ENCODE data around the gene PLPPR3.
"Not testable (repeated sequence)": the region's sequence is repeated elsewhere in the genome, so short reads cannot be mapped to it uniquely, and the experiment has no call there.

The PLPPR3 gene

DNA sequence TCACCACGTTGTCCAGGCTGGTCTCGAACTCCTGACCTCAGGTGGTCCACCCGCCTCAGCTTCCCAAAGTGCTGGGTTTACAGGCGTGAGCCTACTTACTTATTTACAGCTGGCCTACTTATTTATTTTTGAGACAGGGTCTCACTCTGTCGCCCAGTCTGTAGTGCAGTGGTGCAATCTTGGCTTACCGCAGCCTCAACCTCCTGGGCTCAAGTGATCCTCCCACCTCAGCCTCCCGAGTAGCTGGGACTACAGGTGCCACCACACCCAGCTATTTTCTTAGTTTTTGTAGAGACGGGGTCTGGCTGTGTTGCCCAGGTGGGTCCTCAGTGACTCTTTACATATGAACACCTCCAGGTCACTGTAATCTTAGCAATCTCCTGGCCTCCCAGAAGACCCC lies 27.4 kb upstream of the PLPPR3 start:
- H3K27ac ChIP-seq (ENCODE audit: extremely low read depth, low read depth, low read length) = not testable (repeated sequence)
- TF ChIP-seq ZNF121 (tag by site-specific recombination; IDR thresholded peaks at IDR 0.05) = peak; percentile 95

DNA sequence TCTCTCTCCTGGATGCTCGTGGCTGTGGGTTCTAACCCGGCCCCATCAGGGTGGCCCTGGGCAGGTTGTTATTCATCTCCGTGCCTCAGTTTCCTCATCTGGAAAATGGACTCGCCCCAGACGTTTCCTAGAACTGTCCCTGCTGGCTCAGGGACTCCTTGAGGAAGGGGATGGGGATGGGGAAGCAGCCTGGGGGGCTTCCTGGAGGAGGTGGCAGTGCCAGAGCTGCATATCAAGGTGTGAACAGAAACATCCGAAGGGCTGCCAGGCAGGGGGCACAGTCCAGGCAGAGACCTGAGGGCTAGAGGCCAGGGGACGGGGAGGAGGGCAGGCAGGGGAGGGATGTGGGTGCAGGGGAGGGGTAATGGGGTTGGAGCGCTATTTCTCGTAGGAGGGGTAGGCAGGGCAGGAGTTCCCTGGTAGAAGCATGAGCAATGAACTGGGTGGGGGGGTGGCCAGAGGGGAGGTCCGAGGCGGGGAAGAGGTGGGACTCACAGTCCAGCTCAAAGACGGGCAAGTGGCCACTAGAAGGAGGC lies 26.7 kb upstream of the PLPPR3 start:
- no peaks in the 10 kb centered on the region for H3K4me1 ChIP-seq (ENCODE audit: control insufficient read depth, insufficient read depth, low read length)
- ChIA-PET POLR2A (interaction anchor here (0.6 kb wide), 1 partner anchor 75 kb away, joined by 3 read pairs; no protein-coding TSS in a partner anchor), CTCF (interaction anchor here (0.5 kb wide), 1 partner anchor 10 kb away, joined by 3 read pairs; no protein-coding TSS in a partner anchor)
- H3K9me3 ChIP-seq (ENCODE audit: control insufficient read depth, insufficient read depth, low read depth, low read length) = no peaks in the 10 kb centered on the region
- TF ChIP-seq, protein P1, sequence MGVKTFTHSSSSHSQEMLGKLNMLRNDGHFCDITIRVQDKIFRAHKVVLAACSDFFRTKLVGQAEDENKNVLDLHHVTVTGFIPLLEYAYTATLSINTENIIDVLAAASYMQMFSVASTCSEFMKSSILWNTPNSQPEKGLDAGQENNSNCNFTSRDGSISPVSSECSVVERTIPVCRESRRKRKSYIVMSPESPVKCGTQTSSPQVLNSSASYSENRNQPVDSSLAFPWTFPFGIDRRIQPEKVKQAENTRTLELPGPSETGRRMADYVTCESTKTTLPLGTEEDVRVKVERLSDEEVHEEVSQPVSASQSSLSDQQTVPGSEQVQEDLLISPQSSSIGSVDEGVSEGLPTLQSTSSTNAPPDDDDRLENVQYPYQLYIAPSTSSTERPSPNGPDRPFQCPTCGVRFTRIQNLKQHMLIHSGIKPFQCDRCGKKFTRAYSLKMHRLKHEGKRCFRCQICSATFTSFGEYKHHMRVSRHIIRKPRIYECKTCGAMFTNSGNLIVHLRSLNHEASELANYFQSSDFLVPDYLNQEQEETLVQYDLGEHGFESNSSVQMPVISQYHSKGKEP (tag by site-specific recombination; IDR thresholded peaks at IDR 0.05) = no peak
- no peak overlapping the region for H3K4me3 ChIP-seq (ENCODE audit: low read depth, low read length)
- H3K36me3 ChIP-seq (ENCODE audit: control insufficient read depth in 2 of 2, insufficient read depth in 1 of 2, low read length in 2 of 2) = no peaks in the 10 kb centered on the region
- H3K27ac ChIP-seq (ENCODE audit: extremely low read depth, low read depth, low read length) = no peak overlapping the region

More for the DNA sequence above, 27.4 kb upstream of the PLPPR3 start:
- H3K9me3 ChIP-seq (ENCODE audit: control insufficient read depth, insufficient read depth, low read depth, low read length); H3K36me3 ChIP-seq (ENCODE audit: control insufficient read depth in 2 of 2, insufficient read depth in 1 of 2, low read length in 2 of 2); H3K4me3 ChIP-seq (ENCODE audit: low read depth, low read length); H3K4me1 ChIP-seq (ENCODE audit: control insufficient read depth, insufficient read depth, low read length); POLR2A ChIA-PET; CTCF ChIA-PET: not testable (repeated sequence)

DNA sequence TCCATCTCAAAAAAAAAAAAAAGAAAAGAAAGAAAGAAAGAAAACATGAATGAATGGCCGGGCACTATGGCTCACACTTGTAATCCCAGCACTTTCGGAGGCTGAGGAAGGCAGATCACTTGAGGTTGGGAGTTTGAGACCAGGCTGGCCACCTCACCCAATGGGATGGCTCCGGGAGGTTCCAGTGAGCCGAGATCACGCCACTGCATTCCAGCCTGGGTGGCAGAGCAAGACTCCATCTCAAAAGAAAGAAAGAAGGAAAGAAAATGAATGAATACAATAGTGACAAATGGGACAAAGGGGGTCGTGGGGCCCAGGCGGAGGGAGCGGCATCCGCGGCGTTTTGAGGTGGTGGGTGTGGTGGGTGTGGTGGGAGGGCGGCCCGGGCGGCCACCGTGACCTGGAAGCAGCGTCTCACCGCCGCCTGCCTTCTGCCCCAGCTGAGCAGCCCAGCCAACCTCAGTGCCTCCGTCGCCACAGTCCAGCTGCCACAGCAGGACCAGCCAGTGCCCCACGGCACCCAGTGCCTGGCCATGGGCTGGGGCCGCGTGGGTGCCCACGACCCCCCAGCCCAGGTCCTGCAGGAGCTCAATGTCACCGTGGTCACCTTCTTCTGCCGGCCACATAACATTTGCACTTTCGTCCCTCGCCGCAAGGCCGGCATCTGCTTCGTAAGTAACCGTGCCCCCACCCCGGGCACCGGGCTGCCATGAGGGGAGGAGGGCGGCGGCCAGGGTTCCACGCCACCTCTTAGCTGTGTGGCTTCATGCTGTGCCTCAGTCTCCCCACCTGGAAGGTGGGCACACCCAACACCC lies 24.2 kb upstream of the PLPPR3 start:
- TF ChIP-seq HOXA7 (CRISPR knock-in tag; IDR thresholded peaks at IDR 0.05; ENCODE audit: borderline replicate concordance) = no peak
- peak; percentile 88 for TF ChIP-seq KLF1 (tag by site-specific recombination; IDR thresholded peaks at IDR 0.05)
- peak; percentile 34; the same call in 1 of the 2 replicates for TF ChIP-seq KLF8 (tag by site-specific recombination; IDR thresholded peaks at IDR 0.05)
- peak; percentile 70; the same call in 1 of the 2 replicates for TF ChIP-seq ZNF600 (tag by site-specific recombination; IDR thresholded peaks at IDR 0.05)
- ChIA-PET CTCF (interaction anchor here (0.8 to 1.0 kb wide), 3 partner anchors 18 to 75 kb away, joined by 3 to 5 read pairs (median 4); partner anchors contain the start of genes MED16 and RNU6-9), POLR2A (no interaction called here)
- Histone ChIP-seq H3K9me3 (ENCODE audit: control insufficient read depth, insufficient read depth, low read depth, low read length) (no peaks in the 10 kb centered on the region), H3K4me1 (ENCODE audit: control insufficient read depth, insufficient read depth, low read length) (no peaks in the 10 kb centered on the region; the same call in 1 of the 2 replicates), H3K4me3 (ENCODE audit: low read depth, low read length) (no peak overlapping the region), H3K36me3 (ENCODE audit: control insufficient read depth in 2 of 2, insufficient read depth in 1 of 2, low read length in 2 of 2) (no peaks in the 10 kb centered on the region), H3K27ac (ENCODE audit: extremely low read depth, low read depth, low read length) (no peak overlapping the region)

DNA sequence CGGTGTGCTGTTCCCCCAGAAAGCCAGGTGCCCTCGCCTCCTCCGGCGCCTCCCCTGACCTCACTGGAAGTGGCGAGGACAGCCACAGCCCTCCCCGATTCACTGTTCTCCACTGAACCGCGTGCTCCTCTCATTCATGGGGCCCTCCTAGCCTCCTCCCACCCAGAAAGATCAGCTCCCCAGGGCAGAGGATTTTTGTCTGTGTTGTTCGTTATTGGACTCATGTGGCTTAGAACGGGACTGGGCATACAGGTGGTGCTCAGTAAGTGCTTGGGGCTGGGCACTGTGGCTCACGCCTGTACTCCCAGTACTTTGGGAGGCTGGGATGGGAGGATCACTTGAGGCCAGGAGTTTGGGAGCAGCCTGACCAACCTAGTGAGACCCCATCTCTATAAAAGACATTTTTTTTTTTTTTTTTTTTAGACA lies 22.8 kb upstream of the PLPPR3 start:
- H3K36me3 ChIP-seq (ENCODE audit: control insufficient read depth in 2 of 2, insufficient read depth in 1 of 2, low read length in 2 of 2) = no peaks in the 10 kb centered on the region
- TF ChIP-seq ZNF121 (tag by site-specific recombination; IDR thresholded peaks at IDR 0.05) = peak; percentile 86; the same call in 1 of the 2 replicates
- TF ChIP-seq, protein P2, sequence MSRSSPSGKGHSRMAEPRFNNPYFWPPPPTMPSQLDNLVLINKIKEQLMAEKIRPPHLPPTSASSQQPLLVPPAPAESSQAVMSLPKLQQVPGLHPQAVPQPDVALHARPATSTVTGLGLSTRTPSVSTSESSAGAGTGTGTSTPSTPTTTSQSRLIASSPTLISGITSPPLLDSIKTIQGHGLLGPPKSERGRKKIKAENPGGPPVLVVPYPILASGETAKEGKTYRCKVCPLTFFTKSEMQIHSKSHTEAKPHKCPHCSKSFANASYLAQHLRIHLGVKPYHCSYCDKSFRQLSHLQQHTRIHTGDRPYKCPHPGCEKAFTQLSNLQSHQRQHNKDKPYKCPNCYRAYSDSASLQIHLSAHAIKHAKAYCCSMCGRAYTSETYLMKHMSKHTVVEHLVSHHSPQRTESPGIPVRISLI (tag by site-specific recombination; IDR thresholded peaks at IDR 0.05) = peak; percentile 39; the same call in 1 of the 2 replicates
- TF ChIP-seq, protein P3, sequence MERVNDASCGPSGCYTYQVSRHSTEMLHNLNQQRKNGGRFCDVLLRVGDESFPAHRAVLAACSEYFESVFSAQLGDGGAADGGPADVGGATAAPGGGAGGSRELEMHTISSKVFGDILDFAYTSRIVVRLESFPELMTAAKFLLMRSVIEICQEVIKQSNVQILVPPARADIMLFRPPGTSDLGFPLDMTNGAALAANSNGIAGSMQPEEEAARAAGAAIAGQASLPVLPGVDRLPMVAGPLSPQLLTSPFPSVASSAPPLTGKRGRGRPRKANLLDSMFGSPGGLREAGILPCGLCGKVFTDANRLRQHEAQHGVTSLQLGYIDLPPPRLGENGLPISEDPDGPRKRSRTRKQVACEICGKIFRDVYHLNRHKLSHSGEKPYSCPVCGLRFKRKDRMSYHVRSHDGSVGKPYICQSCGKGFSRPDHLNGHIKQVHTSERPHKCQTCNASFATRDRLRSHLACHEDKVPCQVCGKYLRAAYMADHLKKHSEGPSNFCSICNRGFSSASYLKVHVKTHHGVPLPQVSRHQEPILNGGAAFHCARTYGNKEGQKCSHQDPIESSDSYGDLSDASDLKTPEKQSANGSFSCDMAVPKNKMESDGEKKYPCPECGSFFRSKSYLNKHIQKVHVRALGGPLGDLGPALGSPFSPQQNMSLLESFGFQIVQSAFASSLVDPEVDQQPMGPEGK (tag by site-specific recombination; IDR thresholded peaks at IDR 0.05) = no peak
- peak; percentile 78 for TF ChIP-seq KLF1 (tag by site-specific recombination; IDR thresholded peaks at IDR 0.05)
- no peak for TF ChIP-seq ZNF785 (tag by site-specific recombination; IDR thresholded peaks at IDR 0.05)
- peak; percentile 23; the same call in 1 of the 2 replicates for TF ChIP-seq WT1 (tag by site-specific recombination; IDR thresholded peaks at IDR 0.05)
- TF ChIP-seq ZFHX2 (tag by site-specific recombination; conservative IDR thresholded peaks at IDR 0.05) = 0 out of 2 replicates have a peak, but pooled peaks have one; percentile 20
- TF ChIP-seq GLIS1 (tag by site-specific recombination; IDR thresholded peaks at IDR 0.05) = peak; percentile 43; the same call in 1 of the 2 replicates
- POLR2A ChIA-PET = no interaction called here
- H3K4me1 ChIP-seq (ENCODE audit: control insufficient read depth, insufficient read depth, low read length) = no peaks in the 10 kb centered on the region; the same call in 1 of the 2 replicates
- H3K4me3 ChIP-seq (ENCODE audit: low read depth, low read length) = no peak overlapping the region
- no peaks in the 10 kb centered on the region for H3K9me3 ChIP-seq (ENCODE audit: control insufficient read depth, insufficient read depth, low read depth, low read length)
- H3K27ac ChIP-seq (ENCODE audit: extremely low read depth, low read depth, low read length) = no peak overlapping the region
- CTCF ChIA-PET = no interaction called here

All from HEK293 (cell line).